ENCODE measurements around the gene AHRR. TPM values are rescaled to one million over a fixed set of nuclear protein-coding genes. Genes with fewer than 3 reads are reported as not detected.

Gene AHRR
- total RNA-seq, 1 experiment from 2014 or later: 5.2 TPM

DNA sequence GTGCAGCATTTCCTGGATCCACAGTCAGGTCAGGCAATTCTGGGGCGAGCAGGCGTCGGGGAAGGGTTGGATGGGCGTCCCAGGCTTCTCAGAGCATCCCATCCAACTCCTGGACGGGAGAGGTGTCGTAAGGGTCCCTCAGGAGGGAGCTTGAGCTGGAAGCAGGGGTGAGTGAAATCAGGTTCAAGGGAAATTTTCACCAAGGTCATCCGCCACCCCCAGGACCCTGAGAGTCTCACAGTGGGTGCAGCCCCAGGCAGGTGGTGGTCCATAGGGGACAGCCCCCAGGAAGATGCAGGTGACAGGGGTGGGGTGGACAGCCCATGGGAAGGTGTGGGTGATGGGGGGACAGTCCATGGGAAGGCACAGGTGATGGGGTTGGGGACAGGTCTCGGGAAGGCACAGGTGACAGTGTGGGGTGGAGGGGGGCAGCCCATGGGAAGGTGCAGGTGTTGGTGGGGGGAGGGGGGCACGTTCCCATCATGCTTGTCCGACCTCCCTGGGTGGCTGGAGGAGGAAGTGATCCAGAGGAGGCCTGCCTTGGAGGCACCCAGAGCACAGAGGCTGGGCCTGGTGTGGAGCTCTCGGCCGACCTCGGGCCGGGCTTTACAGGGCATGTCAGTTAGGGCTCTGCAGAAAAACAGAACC is 48.9 kb downstream of the AHRR start:
- in situ Hi-C loops (cut with HindIII; ENCODE audit: low pct_unique_long_range_greater_than_20kb, low sequenced_read_pairs): no loop called here
- DNase-seq (ENCODE audit: low read depth): no peak

- DNase-seq (ENCODE audit: low read depth): no peak
- in situ Hi-C loops (cut with HindIII; ENCODE audit: low pct_unique_long_range_greater_than_20kb, low sequenced_read_pairs): no loop called here
These were observed 49.7 kb downstream of the AHRR start for GRCh38 chr5:370959-371810.

DNA sequence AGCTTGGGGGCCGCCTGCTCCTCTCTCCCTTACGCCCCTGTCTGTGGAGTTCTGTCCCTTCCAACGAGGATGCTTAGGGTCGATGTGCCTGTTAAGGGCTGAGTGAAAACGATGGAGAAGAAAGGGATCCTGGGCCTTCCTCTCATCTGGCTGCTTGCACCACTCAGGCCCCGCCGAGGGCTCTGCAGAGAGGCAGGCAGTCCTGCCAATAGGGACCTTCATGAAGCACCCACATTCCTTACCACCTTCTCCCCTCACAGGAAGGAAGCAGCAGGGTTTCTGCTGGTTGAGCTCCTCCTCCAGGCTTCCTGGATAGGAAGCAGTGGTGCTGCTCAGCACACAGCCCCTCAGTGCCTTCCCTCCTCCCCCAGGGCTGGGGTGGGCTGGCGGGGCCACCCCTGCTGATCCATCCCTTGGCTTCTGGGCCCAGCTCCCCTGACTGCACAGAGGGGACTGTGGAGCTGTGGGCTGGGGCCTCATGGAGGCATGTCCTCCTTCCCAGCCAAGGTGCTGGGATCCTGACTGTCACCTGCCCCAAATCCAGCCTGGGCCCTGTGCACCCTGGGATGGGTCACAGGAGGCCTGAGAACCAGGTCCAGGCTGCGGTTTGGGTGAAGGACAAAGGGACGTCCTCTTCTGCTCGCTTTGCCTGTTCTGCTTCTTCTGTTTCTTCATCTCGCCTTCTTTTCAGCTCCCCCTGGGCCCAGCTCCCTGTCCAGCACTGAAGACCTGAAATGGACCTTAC is 50.5 kb downstream of the AHRR start:
- in situ Hi-C loops (cut with HindIII; ENCODE audit: low pct_unique_long_range_greater_than_20kb, low sequenced_read_pairs): no loop called here
- DNase-seq (ENCODE audit: low read depth): no peak

- no peak for DNase-seq (ENCODE audit: low read depth)
- in situ Hi-C loops (cut with HindIII; ENCODE audit: low pct_unique_long_range_greater_than_20kb, low sequenced_read_pairs): no loop called here
These were observed 51.1 kb downstream of the AHRR start for GRCh38 chr5:372556-372995.

- in situ Hi-C loops (cut with HindIII; ENCODE audit: low pct_unique_long_range_greater_than_20kb, low sequenced_read_pairs): no loop called here
- DNase-seq (ENCODE audit: low read depth): no peak
These were observed 51.6 kb downstream of the AHRR start for GRCh38 chr5:372996-373709.

DNA sequence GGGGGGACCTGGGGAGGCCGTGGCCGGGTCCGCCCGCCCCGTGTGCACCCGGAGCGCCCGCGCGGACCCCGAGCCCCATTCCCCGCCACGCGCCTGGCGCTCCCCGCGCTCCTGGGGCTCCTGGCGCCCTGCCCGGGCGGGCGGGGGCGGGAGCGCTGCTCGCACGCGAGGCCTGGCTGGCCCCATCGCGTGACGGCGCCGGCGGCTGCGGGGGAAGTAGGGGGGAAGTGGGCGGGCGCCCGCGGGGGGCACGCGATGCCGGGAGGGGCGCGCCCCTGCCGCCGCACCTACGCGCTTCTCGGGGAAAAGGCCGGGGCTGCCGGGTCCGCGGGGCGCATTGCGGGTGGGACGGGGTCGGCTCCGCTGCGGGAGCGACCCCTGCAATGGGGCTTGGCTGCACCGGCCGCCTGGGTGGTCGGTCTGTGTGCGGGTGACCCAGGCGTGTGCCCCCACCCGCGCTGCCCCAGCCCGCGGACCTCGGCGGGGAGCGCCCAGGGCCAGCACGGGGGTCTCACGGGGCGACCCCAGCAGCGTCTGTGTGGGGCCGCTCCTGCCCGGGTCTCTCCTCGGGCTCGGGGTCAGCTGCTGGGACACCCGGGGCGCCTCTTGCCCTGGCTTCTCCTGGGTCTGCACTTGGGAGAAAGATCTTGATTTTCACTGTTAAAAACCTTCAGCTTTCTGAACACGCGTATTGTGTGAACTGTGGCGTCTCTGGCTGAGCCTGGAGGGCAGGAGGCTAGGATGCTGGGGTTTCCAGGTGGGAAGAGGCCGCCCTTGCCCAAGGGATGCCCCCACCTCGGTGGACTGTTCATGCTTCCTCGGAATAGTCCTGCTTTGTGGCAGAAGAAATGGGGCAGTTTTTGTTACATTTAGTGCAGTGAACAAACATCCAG is 52.4 kb downstream of the AHRR start:
- DNase-seq (ENCODE audit: low read depth): no peak
- in situ Hi-C loops (cut with HindIII; ENCODE audit: low pct_unique_long_range_greater_than_20kb, low sequenced_read_pairs): no loop called here

DNA sequence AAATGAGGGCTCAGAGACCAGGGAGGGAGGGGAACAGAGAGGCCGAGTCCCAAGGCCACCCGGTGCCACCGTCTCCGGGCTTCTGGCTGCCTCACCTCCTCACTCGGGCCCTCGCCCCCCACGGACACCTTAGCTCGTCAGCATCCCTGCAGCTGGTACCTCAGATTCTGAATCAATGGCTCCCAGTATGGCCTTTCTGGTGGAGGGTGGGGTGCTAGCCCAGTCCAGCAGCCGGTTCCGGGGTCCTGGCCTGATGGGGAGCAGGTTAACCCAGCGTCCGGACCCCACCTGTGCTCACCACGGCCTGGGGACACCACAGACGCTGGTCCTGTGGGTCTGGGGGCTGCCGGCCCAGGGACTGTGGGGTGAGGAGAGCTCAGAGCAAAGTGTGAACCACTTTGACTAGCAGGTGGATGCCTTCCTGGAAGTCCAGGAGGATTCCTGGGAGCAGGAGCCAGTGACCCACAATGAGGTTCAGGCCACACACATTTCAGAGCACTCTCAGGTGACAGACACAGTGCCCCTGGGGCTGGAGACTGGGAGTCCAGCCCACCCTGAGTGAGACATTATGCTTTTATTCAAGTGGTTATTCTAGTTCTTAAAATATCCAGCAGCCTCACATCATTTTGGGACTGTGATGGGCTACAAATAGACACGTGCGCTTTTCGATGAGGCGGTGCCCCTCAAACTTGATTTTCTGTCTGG is 53.3 kb downstream of the AHRR start:
- in situ Hi-C loops (cut with HindIII; ENCODE audit: low pct_unique_long_range_greater_than_20kb, low sequenced_read_pairs): no loop called here
- no peak for DNase-seq (ENCODE audit: low read depth)

- DNase-seq (ENCODE audit: low read depth): no peak
- in situ Hi-C loops (cut with HindIII; ENCODE audit: low pct_unique_long_range_greater_than_20kb, low sequenced_read_pairs): no loop called here
These were observed 53.9 kb downstream of the AHRR start for GRCh38 chr5:375336-375920.

GRCh38 chr5:375921-376798 is 54.6 kb downstream of the AHRR start:
- in situ Hi-C loops (cut with HindIII; ENCODE audit: low pct_unique_long_range_greater_than_20kb, low sequenced_read_pairs): no loop called here

GRCh38 chr5:376799-377325 is 55.3 kb downstream of the AHRR start:
- in situ Hi-C loops (cut with HindIII; ENCODE audit: low pct_unique_long_range_greater_than_20kb, low sequenced_read_pairs): no loop called here
- DNase-seq (ENCODE audit: low read depth): no peak

More at GRCh38 chr5:375921-376798, 54.6 kb downstream of the AHRR start:
- DNase-seq (ENCODE audit: low read depth): no peak

DNA sequence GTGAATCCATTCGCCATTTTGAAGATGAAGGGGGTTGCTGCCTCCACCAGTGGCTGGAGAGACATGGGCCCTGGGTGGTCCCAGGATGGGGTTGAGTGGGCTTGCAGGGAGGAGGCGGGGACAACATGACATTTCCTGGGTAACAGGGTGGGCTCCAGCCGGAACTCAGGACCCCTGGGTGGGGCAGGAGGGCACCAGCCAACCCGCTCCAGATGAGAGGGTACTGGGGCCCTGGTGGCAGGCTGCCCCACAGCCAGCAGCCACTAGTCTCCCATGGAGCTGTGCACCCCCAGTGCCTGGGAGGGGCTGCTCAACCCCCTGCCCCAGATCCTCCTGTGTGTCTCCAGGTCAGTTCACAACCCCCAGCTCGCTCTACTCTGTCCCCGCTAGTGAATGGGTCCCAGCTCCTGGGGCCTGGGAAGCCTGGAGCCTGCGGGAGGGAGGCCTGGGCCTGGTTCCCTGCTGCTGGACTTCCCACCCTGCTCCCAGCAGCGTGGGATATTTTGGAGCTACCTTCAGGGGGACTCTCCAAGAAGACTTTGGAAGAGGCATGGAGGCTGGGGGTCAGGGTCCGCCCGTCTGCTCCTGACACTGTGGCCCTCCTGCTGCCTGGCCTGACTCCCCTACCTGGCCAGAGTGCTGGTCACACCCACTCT is 55.9 kb downstream of the AHRR start:
- in situ Hi-C loops (cut with HindIII; ENCODE audit: low pct_unique_long_range_greater_than_20kb, low sequenced_read_pairs): no loop called here
- DNase-seq (ENCODE audit: low read depth): no peak

DNA sequence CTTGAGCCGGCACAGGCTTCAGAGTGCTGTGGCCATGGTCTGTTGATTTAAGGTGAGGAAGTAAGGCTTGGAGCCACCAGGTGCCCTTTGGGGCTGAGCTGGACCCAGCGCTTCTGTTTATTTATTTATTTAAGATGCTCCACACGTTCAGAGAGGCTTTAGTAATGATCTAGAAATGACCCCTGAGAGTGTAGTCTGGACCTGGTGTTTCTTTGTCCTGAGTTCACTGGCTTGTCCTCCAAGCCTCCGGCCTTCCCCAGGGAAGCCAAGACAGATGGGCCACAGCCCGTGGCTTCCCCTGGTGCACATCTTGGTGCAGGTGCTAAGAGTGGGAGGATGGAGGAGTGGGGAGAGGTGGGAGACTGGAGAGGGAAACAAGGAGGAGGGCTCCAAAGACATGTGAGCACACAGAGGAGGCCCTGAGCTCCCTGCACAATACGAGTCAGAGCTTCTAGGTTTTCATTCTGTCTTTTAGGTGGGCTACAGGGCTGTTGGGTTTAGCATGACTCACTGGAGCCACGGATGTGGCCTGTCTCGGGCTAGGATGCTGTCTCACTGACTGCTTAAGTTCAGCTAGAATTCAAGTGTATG is 56.9 kb downstream of the AHRR start:
- in situ Hi-C loops (cut with HindIII; ENCODE audit: low pct_unique_long_range_greater_than_20kb, low sequenced_read_pairs): no loop called here
- DNase-seq (ENCODE audit: low read depth): no peak

DNA sequence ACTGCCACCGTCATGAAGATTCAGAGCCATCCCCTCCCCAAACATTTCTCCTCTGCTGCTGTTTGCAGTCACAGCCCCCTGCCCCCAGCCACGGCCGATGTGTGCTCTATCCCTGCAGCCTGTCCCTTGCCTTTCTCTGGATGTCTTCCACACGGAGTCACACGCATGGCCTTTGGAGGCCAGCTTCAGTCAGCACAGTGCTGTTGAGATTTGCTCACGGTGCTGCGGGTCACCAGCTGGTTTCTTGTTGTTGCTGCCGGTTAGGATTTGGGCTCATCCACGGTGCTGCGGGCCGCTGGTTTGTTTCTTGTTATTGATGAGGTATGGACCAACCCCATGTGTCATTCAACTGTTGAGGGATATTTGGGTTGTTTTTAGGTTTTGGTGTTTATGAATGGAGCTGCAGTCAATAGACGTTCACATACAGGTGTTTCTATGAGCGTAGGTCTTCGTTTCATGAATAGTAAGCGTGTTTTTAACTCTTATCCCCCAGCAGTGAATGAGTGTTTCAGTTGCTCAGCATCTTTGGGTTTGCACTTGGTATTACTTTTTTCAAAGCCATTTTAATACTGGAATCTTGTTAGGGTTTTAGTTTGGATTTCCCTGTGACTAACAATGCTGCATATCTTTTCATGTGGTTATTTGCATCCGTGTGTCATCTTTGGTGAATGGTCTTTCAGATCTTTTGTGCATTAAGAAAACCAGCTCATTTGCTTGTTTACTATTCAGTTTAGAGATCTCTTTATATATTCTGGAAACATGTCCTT is 57.6 kb downstream of the AHRR start:
- in situ Hi-C loops (cut with HindIII; ENCODE audit: low pct_unique_long_range_greater_than_20kb, low sequenced_read_pairs): no loop called here
- no peak for DNase-seq (ENCODE audit: low read depth)

GRCh38 chr5:380701-381309 is 59.3 kb downstream of the AHRR start:
- DNase-seq (ENCODE audit: low read depth): no peak
- in situ Hi-C loops (cut with HindIII; ENCODE audit: low pct_unique_long_range_greater_than_20kb, low sequenced_read_pairs): no loop called here

Data from Caki2 (cell line).